B cell (primary cell): ENCODE data around the gene RANBP3L. TPM values are rescaled to one million over a fixed set of nuclear protein-coding genes. Genes with fewer than 3 reads are reported as not detected.

Experiments used
- ATAC-seq: fragments of 200-7000 bp; cut with Tn5 transposase; one replicate; pipeline ENCODE4 v1.10.0; 2021; ENCODE audit warnings: low read depth, mild to moderate bottlenecking, moderate number of reproducible peaks, moderate library complexity
- CTCF ChIA-PET: fragments of 350-600 bp; sonication (Branson Sonifier 250); formaldehyde crosslinking; loops from one replicate; lab custom pipeline; 2021; ENCODE audit warnings: antibody characterized with exemption, inconsistent platforms; lab: Charles Lee
- POLR2A ChIA-PET: fragments of 350-600 bp; sonication (Branson Sonifier 250); formaldehyde crosslinking; loops from one replicate; lab custom pipeline; 2021; ENCODE audit warnings: antibody characterized with exemption; lab: Charles Lee
- DNase-seq: peaks from one replicate; pipeline ENCODE4 v3.0.0; 2013
- H2AFZ ChIP-seq: 2 replicates; pipeline ENCODE4 v1.6.1; 2012; ENCODE audit warnings: mild to moderate bottlenecking, low read depth, low read length; ENCODE audit not compliant: insufficient read depth, poor library complexity, severe bottlenecking
- H3K27ac ChIP-seq, 2 donors: 1 replicate in 1 of 2; 2 replicates in 1 of 2; pipeline ENCODE4 v1.5.1; 2012 to 2013; ENCODE audit warnings: low read length in 2 of 2, mild to moderate bottlenecking in 2 of 2, moderate library complexity in 1 of 2
- H3K27me3 ChIP-seq, 4 experiments: fragments of 200-600 bp in 1 of 4; sonication (generic) in 1 of 4; replicated peaks in 1 of 4; 1 replicate in 2 of 4; 2 replicates in 2 of 4; pipeline versions ENCODE4 v1.6.1 to v1.7.0; 2013 to 2016; ENCODE audit warnings: low read length in 3 of 4, mild to moderate bottlenecking in 2 of 4, mixed read lengths in 1 of 4, moderate library complexity in 1 of 4; ENCODE audit not compliant: insufficient read depth in 4 of 4, control insufficient read depth in 3 of 4; ENCODE audit errors: control extremely low read depth in 1 of 4
- H3K36me3 ChIP-seq, 2 experiments: replicated peaks in 1 of 2; 1 replicate in 1 of 2; 2 replicates in 1 of 2; pipeline versions ENCODE4 v1.6.1 to v1.7.1; 2013; ENCODE audit warnings: low read length in 1 of 2; ENCODE audit not compliant: insufficient read depth in 2 of 2, control insufficient read depth in 1 of 2; ENCODE audit errors: control extremely low read depth in 1 of 2, extremely low read depth in 1 of 2
- H3K4me1 ChIP-seq, 2 donors: fragments of 200-600 bp in 1 of 2; sonication (generic) in 1 of 2; 1 replicate in 1 of 2; 2 replicates in 1 of 2; pipeline versions ENCODE4 v1.5.1 to v1.6.1; 2013 to 2017; ENCODE audit warnings: low read length in 2 of 2; ENCODE audit not compliant: control insufficient read depth in 2 of 2, insufficient read depth in 2 of 2
- H3K4me2 ChIP-seq: replicated peaks from 2 replicates; pipeline ENCODE3; 2012; ENCODE audit warnings: mild to moderate bottlenecking, low read depth, low read length; ENCODE audit not compliant: poor library complexity, severe bottlenecking
- H3K4me3 ChIP-seq, 5 experiments: fragments of 200-600 bp in 1 of 5; sonication (generic) in 1 of 5; 1 replicate in 3 of 5; 2 replicates in 2 of 5; pipeline versions ENCODE4 v1.5.1 to v1.7.0; 2011 to 2016; ENCODE audit warnings: low read length in 4 of 5, mild to moderate bottlenecking in 4 of 5, low read depth in 2 of 5, control low read depth in 1 of 5, moderate library complexity in 1 of 5; ENCODE audit not compliant: insufficient read depth in 1 of 5; ENCODE audit errors: control extremely low read depth in 1 of 5, extremely low read depth in 1 of 5
- H3K79me2 ChIP-seq: fragments of 200-600 bp; sonication (generic); one replicate; pipeline ENCODE4 v1.6.0; 2016; ENCODE audit warnings: low read length; ENCODE audit not compliant: control insufficient read depth, insufficient read depth
- H3K9ac ChIP-seq: fragments of 200-600 bp; sonication (generic); 2 replicates; pipeline ENCODE4 v1.6.1; 2017; ENCODE audit warnings: mild to moderate bottlenecking, low read length, moderate library complexity
- H3K9me3 ChIP-seq, 3 donors: one replicate each; pipeline versions ENCODE4 v1.6.1 to v1.7.1; 2013; ENCODE audit warnings: low read length in 2 of 3; ENCODE audit not compliant: control insufficient read depth in 2 of 3, insufficient read depth in 1 of 3; ENCODE audit errors: control extremely low read depth in 1 of 3
- H4K20me1 ChIP-seq: 2 replicates; pipeline ENCODE4 v1.6.0; 2012; ENCODE audit warnings: mild to moderate bottlenecking, low read length; ENCODE audit not compliant: insufficient read depth, control insufficient read depth, poor library complexity, severe bottlenecking
- H3K27ac Mint-ChIP-seq: one replicate; pipeline ENCODE4 v1.8.0; 2021; ENCODE audit warnings: mixed read lengths
- H3K27me3 Mint-ChIP-seq: one replicate; pipeline ENCODE4 v1.8.0; 2021; ENCODE audit warnings: mixed read lengths
- H3K4me1 Mint-ChIP-seq: one replicate; pipeline ENCODE4 v1.8.0; 2021; ENCODE audit warnings: mixed read lengths
- H3K4me3 Mint-ChIP-seq: one replicate; pipeline ENCODE4 v1.8.0; 2021; ENCODE audit warnings: mixed read lengths
- H3K9me3 Mint-ChIP-seq: one replicate; pipeline ENCODE4 v1.8.0; 2022; ENCODE audit warnings: mixed read lengths; ENCODE audit not compliant: insufficient read depth
- CTCF ChIP-seq: fragments of 200-600 bp; IDR thresholded peaks from one replicate; pipeline ENCODE4 v1.8.0; 2022; ENCODE audit warnings: antibody characterized with exemption, mild to moderate bottlenecking
- EZH2 ChIP-seq: IDR thresholded peaks from 2 replicates; pipeline ENCODE4 v1.6.1; 2012; ENCODE audit warnings: borderline replicate concordance, low read depth, mild to moderate bottlenecking, moderate library complexity, low read length; ENCODE audit not compliant: insufficient read depth, poor library complexity, severe bottlenecking
- whole genome bisulfite sequencing: methylation state at CpG from one replicate; pipeline ENCODE4 v1.1.5; 2013; ENCODE audit warnings: missing lambda C conversion rate; ENCODE audit not compliant: insufficient coverage; 5-methylcytosine and 5-hydroxymethylcytosine counted together
- intact Hi-C: fragments of 100-400 bp; cut with micrococcal nuclease; formaldehyde crosslinking; loops from one replicate; pipeline ENCODE4 v1.10.0; 2022
- polyA plus RNA-seq: library from polyadenylated mRNA; depleted of rRNA; stranded (reverse); fragments of >200 nt; gene quantifications from 2 replicates; pipeline ENCODE4 v1.2.3, GENCODE V29; 2012
- total RNA-seq, 2 donors: library from RNA; stranded (reverse); fragments of 120-200 nt in 1 of 2; gene quantifications; 1 replicate in 1 of 2; 2 replicates in 1 of 2; pipeline versions ENCODE4 v1.2.3 to v1.2.4, GENCODE V29; 2013 to 2022

Gene RANBP3L
- total and polyA plus RNA-seq, 2 donors (not counting 1 experiment from before 2014, with no cell fraction given) = not detected

- CTCF ChIA-PET = interaction anchor here (1.2 kb wide), 1 partner anchor 8 kb away, joined by 4 read pairs; no protein-coding TSS in a partner anchor
- no peak for ATAC-seq
- POLR2A ChIA-PET = no interaction called here
Measured at GRCh38 chr5:36297653-36298052, 4.0 kb downstream of the RANBP3L start.

More at GRCh38 chr5:36297653-36298052, 4.0 kb downstream of the RANBP3L start:
- H3K4me3 Mint-ChIP-seq = no peak overlapping the region
- no peaks in the 10 kb centered on the region for H3K9me3 ChIP-seq
- no peak overlapping the region for H3K27ac ChIP-seq
- no peak overlapping the region for H3K27ac Mint-ChIP-seq
- peaks cover 21% of the 10 kb centered on the region for H3K27me3 Mint-ChIP-seq
- no peaks in the 10 kb centered on the region for H3K79me2 ChIP-seq
- no peak overlapping the region for H3K9ac ChIP-seq
- no peak overlapping the region for H2AFZ ChIP-seq
- H3K36me3 ChIP-seq = no peaks in the 10 kb centered on the region
- H3K4me2 ChIP-seq = no peak overlapping the region
- WGBS = no CpG with 5 or more reads among the region's 3 CpGs
- H3K9me3 Mint-ChIP-seq = no peaks in the 10 kb centered on the region
- intact Hi-C loops = no loop called here
- no peak overlapping the region for H3K4me3 ChIP-seq
- peaks cover 8% of the 10 kb centered on the region for H3K4me1 Mint-ChIP-seq
- TF ChIP-seq CTCF (no peak), EZH2 (no peak)
- H4K20me1 ChIP-seq = no peaks in the 10 kb centered on the region
- H3K27me3 ChIP-seq = no peaks in the 10 kb centered on the region
- DNase-seq = no peak
- no peaks in the 10 kb centered on the region for H3K4me1 ChIP-seq
